Gastroesophageal sphincter (tissue), 4 donors: ENCODE data around the gene TIMM22. TPM values are rescaled to one million over a fixed set of nuclear protein-coding genes. Genes with fewer than 3 reads are reported as not detected.

ENCODE experiments used
- ATAC-seq: fragments of 150-250 bp; one replicate; pipeline ENCODE4 v1.9.1; 2016; ENCODE audit warnings: mild to moderate bottlenecking, moderate library complexity
- H3K27ac ChIP-seq, 4 donors: fragments of 200-600 bp; sonication (generic) in 3 of 4; 1 replicate in 3 of 4; 2 replicates in 1 of 4; pipeline ENCODE4 v1.5.1; 2016 to 2019
- H3K27me3 ChIP-seq: fragments of 200-600 bp; sonication (generic); one replicate; pipeline ENCODE4 v1.5.1; 2019
- H3K36me3 ChIP-seq, 2 donors: fragments of 200-600 bp; sonication (generic); one replicate each; pipeline ENCODE4 v1.5.1; 2019; ENCODE audit warnings: control low read depth in 1 of 2
- H3K4me1 ChIP-seq, 3 donors: fragments of 200-600 bp; sonication (generic); 1 replicate in 2 of 3; 2 replicates in 1 of 3; pipeline ENCODE4 v1.5.1; 2016 to 2019; ENCODE audit warnings: control low read depth in 2 of 3
- H3K4me3 ChIP-seq, 2 donors: fragments of 200-600 bp; sonication (generic); one replicate each; pipeline ENCODE4 v1.5.1; 2019; ENCODE audit warnings: mild to moderate bottlenecking in 1 of 2, moderate library complexity in 1 of 2
- H3K9me3 ChIP-seq, 3 donors: fragments of 200-600 bp; sonication (generic); one replicate each; pipeline ENCODE4 v1.5.1; 2017 to 2019; ENCODE audit warnings: control low read depth in 2 of 3
- CTCF ChIP-seq, 4 experiments: fragments of 200-600 bp in 2 of 4; fragments of 450-650 bp in 2 of 4; sonication (generic) in 1 of 4; IDR thresholded peaks; one replicate each; pipeline ENCODE4 v1.5.1; 2017 to 2019; ENCODE audit warnings: antibody characterized with exemption in 4 of 4, mild to moderate bottlenecking in 2 of 4, moderate library complexity in 2 of 4
- EP300 ChIP-seq: sonication (generic); formaldehyde crosslinking; IDR thresholded peaks from one replicate; pipeline ENCODE4 v1.6.1; 2017; ENCODE audit warnings: antibody characterized with exemption, mild to moderate bottlenecking
- POLR2A ChIP-seq, 2 donors: fragments of 450-650 bp; IDR thresholded peaks; one replicate each; pipeline ENCODE4 v1.6.1; 2017; ENCODE audit warnings: antibody characterized with exemption in 2 of 2, mild to moderate bottlenecking in 2 of 2, moderate library complexity in 1 of 2
- POLR2AphosphoS5 ChIP-seq: sonication (generic); formaldehyde crosslinking; IDR thresholded peaks from one replicate; pipeline ENCODE4 v1.6.1; 2017; ENCODE audit warnings: antibody characterized with exemption
- WGBS, 2 donors: methylation state at CpG; one replicate each; pipeline ENCODE4 v1.1.5; 2018; ENCODE audit warnings: low coverage in 1 of 2; 5-methylcytosine and 5-hydroxymethylcytosine counted together
- total RNA-seq, 4 donors: library from RNA; depleted of rRNA; stranded (reverse); fragments of >200 nt; gene quantifications; one replicate each; pipeline ENCODE4 v1.1.0, GENCODE V29; 2016

The TIMM22 gene
- total RNA-seq, 4 donors from 2014 or later: 13.7 to 20.9 (median 16.0) TPM

DNA sequence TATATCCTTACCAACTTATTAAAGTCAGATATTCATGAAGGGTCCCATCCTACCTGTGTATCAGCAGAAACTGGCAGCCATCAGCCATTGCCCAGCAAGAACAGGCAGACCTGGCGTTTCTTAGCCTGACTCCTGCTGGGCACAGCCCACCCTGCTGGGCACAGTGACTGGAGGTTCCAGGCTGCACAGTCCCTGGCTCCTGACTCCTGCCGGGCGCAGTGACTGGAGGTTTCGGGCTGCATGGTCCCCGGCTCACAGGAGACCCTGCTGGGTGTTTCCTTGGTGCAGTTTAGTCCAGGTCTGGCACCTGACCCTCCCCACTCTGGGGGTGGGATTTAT, 6.7 kb downstream of the TIMM22 start:
- 75% methylated on average over 2 of the region's 5 CpGs; no CpG with 5 or more reads in 1 of the 2 donors for WGBS, 2 donors
- H3K36me3 ChIP-seq: peaks cover 0 to 75% of the 10 kb centered on the region in 2 donors
- H3K9me3 ChIP-seq: no peaks in the 10 kb centered on the region
- no peaks in the 10 kb centered on the region for H3K27me3 ChIP-seq
- H3K27ac ChIP-seq: peak overlapping the region in 3 of 4 donors; percentile 89 to 96 (median 89)
- ATAC-seq: no peak
- TF ChIP-seq CTCF (IDR thresholded peaks at IDR 0.05) (no peak), POLR2A (IDR thresholded peaks at IDR 0.05) (no peak), POLR2AphosphoS5 (no peak), EP300 (no peak)
- peaks cover 8 to 98% (median 80%) of the 10 kb centered on the region in 3 donors for H3K4me1 ChIP-seq
- no peak overlapping the region for H3K4me3 ChIP-seq

GRCh38 chr17:1003972-1004768, 7.2 kb downstream of the TIMM22 start:
- no peaks in the 10 kb centered on the region for H3K9me3 ChIP-seq
- ATAC-seq: no peak
- TF ChIP-seq EP300 (no peak), CTCF (IDR thresholded peaks at IDR 0.05) (no peak), POLR2AphosphoS5 (no peak), POLR2A (IDR thresholded peaks at IDR 0.05) (no peak)
- H3K4me1 ChIP-seq: peaks cover 8 to 98% (median 84%) of the 10 kb centered on the region in 3 donors
- WGBS, 2 donors: 53 to 76% methylated on average over 3 to 4 of the region's 30 CpGs
- no peak overlapping the region for H3K4me3 ChIP-seq
- H3K36me3 ChIP-seq: peaks cover 0 to 79% of the 10 kb centered on the region in 2 donors
- no peaks in the 10 kb centered on the region for H3K27me3 ChIP-seq
- H3K27ac ChIP-seq: peak overlapping the region in 3 of 4 donors; percentile 89 to 96 (median 89)

GRCh38 chr17:1004769-1005295, 7.9 kb downstream of the TIMM22 start:
- Histone ChIP-seq H3K4me3 (no peak overlapping the region), H3K27ac (peak overlapping the region in 3 of 4 donors; percentile 89 to 96 (median 89)), H3K9me3 (no peaks in the 10 kb centered on the region), H3K27me3 (no peaks in the 10 kb centered on the region), H3K4me1 (peaks cover 8 to 98% (median 87%) of the 10 kb centered on the region in 3 donors), H3K36me3 (peaks cover 0 to 80% of the 10 kb centered on the region in 2 donors)
- WGBS, 2 donors: 30% methylated on average over 4 of the region's 13 CpGs; no CpG with 5 or more reads in 1 of the 2 donors
- ATAC-seq: no peak
- no peak for TF ChIP-seq POLR2A (IDR thresholded peaks at IDR 0.05)
- TF ChIP-seq POLR2AphosphoS5: no peak
- no peak for TF ChIP-seq EP300
- no peak for TF ChIP-seq CTCF (IDR thresholded peaks at IDR 0.05)

DNA sequence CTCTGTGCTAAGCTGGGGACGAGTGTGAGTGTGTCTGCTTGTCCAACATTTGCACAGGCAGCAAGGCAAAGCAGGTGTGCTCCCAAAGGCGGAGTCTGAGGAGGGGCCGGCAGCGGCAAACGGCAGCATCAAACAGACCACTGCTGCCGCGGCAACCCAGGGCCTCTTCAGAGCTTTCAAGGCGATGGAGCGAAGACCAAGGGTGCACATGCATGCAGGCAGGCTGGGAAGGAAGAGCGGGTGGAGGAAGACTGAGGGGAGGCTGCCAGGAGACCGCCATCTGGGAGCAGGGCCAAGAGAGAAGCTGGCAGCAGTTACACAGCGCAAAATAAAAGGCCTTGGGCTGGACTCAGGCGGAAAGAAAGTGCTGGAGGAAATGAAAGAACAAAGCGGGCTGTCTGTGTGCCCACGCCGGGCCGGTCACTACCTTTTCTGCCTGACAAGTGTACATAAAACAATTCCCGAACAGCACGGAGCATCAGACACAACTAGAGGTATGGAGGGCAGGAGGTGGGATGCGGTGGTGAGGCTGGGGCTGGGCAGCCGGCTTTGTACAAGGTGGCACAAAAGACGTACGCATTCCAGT, 8.5 kb downstream of the TIMM22 start:
- Histone ChIP-seq H3K36me3 (peaks cover 0 to 80% of the 10 kb centered on the region in 2 donors), H3K27me3 (no peaks in the 10 kb centered on the region), H3K9me3 (no peaks in the 10 kb centered on the region), H3K4me1 (peaks cover 8 to 98% (median 85%) of the 10 kb centered on the region in 3 donors), H3K27ac (peak overlapping the region; percentile 22 to 96 (median 89)), H3K4me3 (peak overlapping the region in 1 of 2 donors; percentile 23)
- peak; percentile 61 for TF ChIP-seq POLR2AphosphoS5
- no peak for TF ChIP-seq EP300
- peak; percentile 37 for ATAC-seq
- 12 to 36% methylated on average over 10 to 16 of the region's 23 CpGs for WGBS, 2 donors

DNA sequence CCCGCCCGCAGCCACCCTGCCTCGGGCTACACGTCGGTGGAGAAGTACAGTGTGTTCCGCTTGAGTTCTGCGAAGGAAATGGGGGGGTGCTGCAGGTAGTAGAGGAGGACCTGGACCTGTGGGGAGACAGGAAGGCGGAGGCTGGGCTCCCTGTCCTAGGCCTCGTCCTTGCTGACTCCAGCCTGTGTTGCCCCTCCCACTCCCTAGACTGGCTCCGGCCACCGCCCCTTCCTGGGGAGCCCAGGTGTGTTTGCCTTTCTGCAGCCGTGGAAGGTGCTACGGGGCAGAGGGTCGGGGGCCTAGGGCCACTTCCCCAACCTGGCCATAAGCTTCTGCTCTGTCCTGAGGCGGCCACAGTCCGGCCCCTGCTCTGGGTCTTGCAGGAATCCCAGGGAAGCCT, 9.1 kb downstream of the TIMM22 start:
- peak overlapping the region; percentile 22 to 96 (median 89) for H3K27ac ChIP-seq
- no peak for ATAC-seq
- peaks cover 8 to 98% (median 79%) of the 10 kb centered on the region in 3 donors for H3K4me1 ChIP-seq
- no peaks in the 10 kb centered on the region for H3K27me3 ChIP-seq
- WGBS, 2 donors: no CpG with 5 or more reads among the region's 16 CpGs
- peaks cover 0 to 80% of the 10 kb centered on the region in 2 donors for H3K36me3 ChIP-seq
- TF ChIP-seq EP300 (no peak), POLR2AphosphoS5 (no peak), CTCF (IDR thresholded peaks at IDR 0.05) (no peak)
- H3K4me3 ChIP-seq: peak overlapping the region in 1 of 2 donors; percentile 23
- no peaks in the 10 kb centered on the region for H3K9me3 ChIP-seq
